Endometrial microvascular endothelial cells (primary cell): ENCODE data around the gene NAP1L4. TPM values are rescaled to one million over a fixed set of nuclear protein-coding genes. Genes with fewer than 3 reads are reported as not detected.

Source experiments
- in situ Hi-C: cut with HindIII; loops from 2 replicates; pipeline ENCODE4 v1.10.0; 2017; ENCODE audit warnings: low sequenced_read_pairs, low pct_unique_long_range_greater_than_20kb; ENCODE audit errors: inconsistent ontology term
- total RNA-seq: library from RNA; depleted of rRNA; stranded (reverse); fragments of >200 nt; gene quantifications from one replicate; pipeline ENCODE4 v1.2.3, GENCODE V29; 2015; ENCODE audit errors: inconsistent ontology term

The NAP1L4 gene, protein sequence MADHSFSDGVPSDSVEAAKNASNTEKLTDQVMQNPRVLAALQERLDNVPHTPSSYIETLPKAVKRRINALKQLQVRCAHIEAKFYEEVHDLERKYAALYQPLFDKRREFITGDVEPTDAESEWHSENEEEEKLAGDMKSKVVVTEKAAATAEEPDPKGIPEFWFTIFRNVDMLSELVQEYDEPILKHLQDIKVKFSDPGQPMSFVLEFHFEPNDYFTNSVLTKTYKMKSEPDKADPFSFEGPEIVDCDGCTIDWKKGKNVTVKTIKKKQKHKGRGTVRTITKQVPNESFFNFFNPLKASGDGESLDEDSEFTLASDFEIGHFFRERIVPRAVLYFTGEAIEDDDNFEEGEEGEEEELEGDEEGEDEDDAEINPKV
- total RNA-seq = 145 TPM

DNA sequence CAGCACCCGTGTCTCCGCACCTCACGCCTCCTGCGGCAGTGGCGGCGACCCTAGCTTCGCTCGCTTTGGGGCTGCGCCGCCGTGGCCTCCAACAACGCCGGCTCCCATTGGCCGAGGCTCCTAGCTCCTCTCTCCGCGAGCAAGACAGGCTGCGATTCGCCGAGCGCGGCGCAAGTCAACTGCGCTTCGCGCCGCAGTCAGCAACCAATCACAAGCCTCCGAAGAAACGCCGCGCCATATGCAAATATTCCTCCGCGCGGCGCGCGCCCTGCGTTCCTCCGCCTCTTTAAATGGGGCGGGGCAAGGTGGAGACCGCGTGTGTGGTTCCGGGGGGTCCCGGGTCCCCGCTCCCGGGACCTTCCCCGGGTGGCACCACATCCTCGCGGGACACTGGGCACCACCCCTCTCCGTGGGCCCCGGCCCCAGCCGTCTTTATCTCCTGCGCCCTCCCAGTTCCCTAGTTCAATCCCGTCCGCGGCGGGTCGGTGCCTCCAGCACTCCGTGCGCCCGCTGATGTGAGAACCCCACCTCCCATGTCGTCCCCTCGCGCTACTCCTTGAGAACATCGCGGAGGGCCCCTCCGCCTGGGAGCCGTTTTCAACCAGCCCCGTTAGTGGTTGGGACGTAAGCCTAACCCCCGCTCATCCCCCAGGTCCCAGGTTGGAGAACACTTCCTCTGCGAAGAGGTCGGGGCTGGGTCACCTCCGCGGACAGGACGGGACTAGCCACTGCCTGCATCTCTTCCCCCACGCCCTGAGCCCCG is at the start of gene NAP1L4:
Gene NAP1L4, minus strand, starts transcription at position 96 of the 763 bp plus-strand sequence. CDS start 13,109 bp downstream, outside the sequence.
- in situ Hi-C loops = no loop called here

DNA sequence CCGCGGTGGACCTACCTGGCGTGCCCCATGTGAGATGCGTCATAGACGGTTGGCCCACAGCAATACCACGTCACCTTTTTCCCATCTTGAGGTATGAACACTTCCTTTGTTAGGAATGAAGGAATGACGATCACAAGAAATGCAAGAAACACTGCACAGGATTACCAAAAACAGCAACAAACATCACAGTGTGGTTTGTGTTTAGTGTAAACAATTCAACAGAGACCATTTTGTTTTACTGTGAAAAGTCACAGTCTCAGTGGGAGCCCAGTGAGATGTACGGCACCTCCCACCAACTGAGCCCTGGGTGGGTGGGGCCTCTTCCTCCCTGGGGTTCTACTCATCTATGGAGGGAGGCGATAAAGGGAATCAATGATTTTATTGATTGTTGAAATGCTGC is 48.8 kb upstream of the NAP1L4 start:
- in situ Hi-C loops = no loop called here

DNA sequence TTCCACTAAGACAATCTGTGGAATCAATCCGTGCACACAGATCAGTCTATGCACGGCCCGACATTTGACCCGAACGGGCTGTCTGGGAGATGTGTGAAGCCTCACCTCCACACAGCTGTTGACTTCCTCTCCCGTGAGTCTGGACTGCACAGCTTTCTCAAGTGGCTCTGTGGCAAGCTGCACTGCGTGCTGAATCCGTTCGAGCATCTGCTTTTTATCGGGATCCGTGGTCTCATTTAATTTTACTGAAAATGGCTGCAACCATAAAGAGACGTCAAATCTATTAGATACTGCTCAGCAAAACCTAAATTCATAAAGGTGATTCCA is 45.8 kb upstream of the NAP1L4 start:
- in situ Hi-C loops = no loop called here

DNA sequence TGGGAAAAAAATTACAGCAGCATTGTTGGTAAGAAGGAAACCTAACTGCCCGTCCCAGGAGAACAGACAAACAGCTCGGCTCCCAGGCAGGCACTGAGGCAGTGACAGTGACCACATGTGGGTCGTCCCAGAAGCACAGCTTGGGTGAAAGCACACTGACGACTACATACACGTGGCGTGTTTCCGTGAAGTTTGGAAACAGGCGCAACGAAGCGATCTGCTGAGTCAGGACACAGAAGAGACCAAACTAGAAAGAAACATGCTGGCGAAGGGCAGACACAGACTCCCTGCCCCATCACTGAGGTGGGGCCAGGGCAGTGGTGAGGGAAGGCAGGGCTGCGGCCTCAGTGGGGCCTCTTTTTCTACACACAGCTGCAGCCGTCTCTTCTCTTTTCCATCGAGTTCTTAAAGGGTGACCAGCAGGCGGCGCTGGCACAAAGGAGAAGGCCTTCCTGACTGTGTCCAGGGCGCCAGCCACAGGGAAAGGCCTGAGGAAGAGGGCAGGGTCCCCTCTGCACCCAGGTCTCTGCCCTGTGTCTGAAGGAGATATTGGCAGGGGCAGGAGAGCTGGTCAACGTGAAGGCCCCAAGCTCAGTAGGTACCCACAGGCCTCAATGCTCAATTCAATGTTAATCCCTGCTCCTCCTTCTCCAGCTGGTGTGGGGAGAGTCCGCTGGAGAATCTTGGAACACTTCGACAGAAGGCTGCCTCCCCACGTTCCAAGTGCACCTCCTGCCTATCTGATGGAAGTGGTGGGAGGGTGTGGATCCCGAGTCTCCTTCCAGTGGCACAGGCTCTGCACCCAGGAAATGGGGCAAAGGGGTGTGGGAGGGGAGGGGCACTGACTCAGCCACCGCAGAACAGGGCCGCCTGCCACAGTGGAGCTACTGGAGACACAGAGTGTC is 45.2 kb upstream of the NAP1L4 start:
- in situ Hi-C loops = no loop called here

DNA sequence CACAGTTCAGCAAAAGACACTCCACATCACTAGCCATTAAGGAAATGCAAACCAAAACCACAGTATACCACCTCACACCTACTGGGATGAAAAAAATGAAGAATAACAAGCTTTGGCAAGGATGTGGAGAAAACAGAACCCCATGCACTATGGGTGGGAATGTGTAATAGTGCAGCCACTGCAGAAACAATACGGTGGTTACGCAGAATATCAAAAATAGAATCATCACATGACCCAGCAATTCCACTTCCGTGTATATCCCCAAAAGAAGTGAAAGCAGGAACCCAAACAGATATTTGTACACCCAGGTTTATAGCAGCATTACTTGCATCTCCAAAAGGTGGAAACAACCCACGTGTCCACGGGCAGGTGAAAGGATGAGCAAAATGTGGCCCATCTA is 44.3 kb upstream of the NAP1L4 start:
- in situ Hi-C loops = no loop called here

DNA sequence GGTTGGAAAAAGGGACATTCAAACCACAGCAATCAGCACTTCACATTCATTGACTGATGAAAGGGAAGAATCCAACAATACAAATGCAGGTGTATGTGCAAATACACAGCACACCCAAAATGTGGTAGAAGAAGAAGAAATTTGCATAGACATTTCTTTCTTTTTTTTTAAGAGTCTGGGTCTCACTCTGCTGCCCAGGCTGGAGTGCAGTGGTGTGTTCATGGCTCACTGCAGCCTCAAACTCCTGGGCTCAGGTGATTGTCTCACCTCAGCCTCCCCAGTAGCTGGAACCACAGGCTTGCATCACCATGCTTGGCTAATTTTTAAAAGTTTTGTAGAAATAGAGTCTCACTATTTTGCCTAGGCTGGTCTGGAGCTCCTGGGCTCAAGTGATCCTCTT is 43.2 kb upstream of the NAP1L4 start:
- in situ Hi-C loops = no loop called here

DNA sequence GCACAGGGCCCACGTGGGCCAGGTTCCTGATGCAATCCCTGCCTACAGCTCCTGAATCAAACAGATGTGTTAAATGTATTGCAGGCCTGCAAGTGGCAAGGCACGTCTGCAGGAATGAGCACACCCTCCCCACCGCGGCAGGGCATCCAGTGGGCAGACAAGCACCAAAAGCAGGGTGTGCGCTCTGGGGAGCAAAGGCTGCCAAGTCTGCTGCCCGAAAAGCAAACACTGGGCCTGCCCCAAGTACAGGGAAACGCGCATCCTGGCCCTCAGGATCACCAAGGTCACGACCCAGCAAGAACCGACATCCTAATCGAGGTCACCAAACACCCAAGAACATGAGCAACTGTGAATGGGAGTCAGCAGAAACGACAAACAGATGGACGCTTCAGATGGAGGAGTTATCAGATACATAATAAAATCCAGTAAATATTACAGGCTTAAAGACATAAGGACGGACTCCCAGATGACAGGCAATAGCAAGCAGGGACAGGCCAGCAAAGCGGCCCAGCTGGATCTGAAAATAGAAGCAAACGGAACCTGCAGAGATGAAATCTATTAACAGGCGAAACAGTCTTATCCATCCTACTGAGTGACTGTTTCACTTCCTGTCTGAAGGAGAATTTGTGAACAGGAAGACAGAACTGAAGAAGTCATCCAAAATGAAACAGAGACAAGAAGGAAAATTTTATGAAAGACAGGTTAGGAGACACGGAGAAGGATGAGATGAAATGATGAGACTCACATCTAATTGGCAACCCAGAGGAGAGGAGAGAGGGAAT is 38.4 kb upstream of the NAP1L4 start:
- in situ Hi-C loops = no loop called here

DNA sequence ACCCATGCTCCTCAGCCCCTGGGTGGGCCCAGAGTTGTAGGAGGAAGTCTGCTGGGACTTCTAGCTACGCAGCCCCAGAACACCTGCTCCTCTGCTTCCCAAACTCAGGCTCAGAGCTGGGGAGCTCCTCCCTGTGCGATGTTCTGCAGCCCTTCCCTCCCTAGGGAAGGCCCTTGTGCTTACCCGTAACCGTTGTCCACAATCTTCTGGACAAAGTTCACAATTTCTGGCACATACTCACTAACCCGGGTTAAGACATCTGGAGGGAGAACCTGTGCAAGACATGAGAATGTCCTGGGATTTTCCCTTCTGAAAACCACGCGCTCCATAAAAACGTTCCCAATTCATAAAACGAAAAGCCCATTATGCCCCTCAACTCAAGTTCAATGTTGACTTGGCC is 36.7 kb upstream of the NAP1L4 start:
- in situ Hi-C loops = no loop called here

DNA sequence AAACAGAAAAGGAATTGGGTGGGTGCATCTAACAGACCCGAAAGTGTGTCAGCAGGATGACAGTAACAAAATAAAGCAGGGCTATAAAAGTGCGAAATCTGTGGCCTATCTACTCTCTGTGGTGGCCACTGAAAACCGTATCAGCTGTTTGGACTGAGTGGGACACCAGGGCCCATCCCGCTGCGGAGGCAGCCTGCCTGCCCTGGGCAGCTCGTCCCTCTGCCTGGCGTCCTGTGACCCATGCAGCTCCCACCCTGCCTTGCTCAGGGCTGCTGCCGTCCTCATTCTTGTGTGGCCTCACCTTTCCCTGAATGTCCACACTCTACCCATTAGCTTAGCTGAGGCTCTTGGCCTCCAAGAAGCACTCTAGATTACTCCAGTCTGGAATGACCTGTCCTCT is 34.7 kb upstream of the NAP1L4 start:
- in situ Hi-C loops = no loop called here

DNA sequence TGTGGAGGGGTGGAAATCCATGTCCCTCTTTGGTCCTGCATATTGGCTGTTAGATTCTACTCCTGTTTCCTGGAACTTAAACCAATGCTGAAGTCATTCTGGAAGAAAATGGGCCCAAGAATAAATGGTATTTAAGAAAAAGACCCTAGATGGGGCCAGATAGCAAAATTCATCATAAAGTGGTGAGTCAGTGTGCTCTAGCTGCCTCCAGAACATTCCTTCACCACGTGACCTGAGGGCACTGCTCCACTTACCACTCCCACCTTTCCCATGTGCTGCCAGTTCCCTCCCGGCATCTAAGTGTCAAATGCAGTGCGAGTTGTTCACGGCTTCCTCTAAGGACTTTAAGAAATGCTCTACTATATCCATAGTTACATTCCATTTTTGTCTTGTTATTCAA is 30.9 kb upstream of the NAP1L4 start:
- in situ Hi-C loops = no loop called here

DNA sequence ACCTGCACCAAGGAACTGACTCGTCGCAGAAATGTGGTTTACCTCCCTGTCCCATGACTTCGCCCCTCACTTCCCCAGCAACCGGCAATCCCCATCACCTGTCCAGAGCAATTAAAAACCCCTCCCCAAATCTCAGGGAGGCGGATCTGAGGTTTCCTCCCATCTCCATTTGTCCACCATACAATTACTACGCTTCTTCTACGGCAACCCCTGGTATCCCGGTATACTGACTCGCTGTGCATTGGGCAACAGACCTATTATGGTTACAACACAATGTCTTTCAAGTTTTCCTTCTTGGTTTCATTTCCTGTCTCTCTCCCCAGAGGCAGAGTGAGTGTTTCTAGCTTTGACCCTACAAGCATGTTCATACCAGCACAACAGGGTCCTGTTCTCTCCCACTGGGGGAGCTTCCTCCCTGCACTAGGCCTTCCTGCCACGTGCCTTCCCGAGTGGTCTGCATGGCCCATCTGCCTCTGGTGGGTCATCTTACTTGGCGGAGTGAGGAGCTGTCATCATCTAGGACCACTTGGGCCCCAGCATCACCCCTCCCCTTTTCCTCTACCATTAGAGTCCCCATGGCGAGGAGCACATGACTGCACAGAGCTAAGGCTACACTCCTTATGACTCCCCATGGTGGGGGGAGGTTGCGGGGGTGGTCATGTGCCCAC is 30.3 kb upstream of the NAP1L4 start:
- in situ Hi-C loops = no loop called here

DNA sequence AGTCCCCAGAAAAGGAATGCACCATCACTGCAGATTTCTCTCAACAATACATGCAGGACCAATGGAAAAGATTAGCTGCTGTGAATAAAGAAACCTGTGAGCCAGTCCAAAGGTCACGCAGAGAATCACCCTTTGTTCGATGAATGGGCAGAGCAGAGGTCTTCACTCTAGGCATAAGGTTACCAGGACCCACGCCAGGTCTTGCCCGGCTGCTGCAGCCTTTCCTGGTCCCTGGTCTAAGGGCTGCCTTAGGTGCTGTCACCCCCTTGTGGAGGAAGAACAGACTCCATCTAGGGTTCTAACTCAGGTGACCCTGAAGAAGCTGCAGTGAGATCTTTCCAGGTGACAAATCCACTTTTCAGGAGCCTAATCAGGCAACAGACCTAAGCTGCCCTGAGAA is 29.0 kb upstream of the NAP1L4 start:
- in situ Hi-C loops = no loop called here

DNA sequence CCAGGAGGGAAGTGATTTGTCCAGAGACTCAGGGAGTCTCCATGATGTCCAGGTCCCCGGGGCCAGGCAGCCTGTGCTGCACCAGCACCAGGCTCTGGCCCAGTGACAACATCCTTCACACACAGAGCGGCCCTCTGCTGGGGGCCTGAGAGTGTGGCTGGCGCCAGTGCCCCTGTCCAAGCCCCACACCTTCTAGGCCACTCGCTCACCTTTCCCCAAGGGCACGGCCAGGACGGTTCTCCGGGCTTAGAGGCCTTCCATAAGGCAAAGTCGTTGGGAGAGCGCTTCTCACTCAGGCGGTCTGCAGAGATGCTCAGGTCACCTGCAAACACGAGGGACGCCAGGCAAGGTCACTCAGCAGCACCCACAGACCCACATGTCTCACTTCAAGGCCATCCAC is 27.9 kb upstream of the NAP1L4 start:
- in situ Hi-C loops = no loop called here

DNA sequence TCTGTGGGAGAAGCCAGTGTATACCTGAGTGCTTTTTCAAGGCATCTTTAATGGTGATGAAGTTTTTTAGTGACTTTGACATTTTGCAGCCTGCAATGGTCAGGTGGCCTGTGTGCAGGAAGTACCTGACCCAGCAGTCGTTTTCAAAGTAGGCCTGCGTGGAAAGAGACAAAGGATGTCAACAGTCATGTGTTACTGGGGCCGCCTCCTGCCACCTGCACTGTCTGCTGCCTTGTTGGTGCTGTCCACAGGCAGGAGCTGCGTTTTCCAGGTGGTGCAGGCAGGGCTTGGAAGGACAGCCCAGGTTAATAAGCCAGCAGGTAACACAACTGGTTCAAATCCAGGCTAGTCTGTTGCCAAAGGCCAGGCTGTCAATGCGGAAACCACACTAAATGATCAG is 26.5 kb upstream of the NAP1L4 start:
- in situ Hi-C loops = no loop called here

DNA sequence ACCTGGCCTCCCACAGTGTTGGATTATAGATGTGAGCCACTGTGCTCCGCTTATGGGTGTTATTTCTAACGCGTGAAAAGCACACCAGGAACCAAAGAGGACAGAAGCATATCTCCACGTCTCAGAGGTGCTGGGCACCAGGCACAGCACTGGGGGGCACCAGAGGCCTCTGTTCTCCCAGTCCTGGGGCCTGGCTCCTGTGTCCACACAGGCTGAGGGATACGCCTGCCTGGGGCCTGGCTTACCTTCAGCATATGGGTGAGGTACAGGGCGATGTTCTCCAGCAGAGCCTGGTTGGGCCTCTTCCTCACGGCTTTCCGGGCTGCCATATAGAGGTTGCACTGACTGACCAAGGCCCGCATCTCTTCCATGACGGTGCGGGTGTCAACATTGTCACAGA is 24.7 kb upstream of the NAP1L4 start:
- in situ Hi-C loops = no loop called here

DNA sequence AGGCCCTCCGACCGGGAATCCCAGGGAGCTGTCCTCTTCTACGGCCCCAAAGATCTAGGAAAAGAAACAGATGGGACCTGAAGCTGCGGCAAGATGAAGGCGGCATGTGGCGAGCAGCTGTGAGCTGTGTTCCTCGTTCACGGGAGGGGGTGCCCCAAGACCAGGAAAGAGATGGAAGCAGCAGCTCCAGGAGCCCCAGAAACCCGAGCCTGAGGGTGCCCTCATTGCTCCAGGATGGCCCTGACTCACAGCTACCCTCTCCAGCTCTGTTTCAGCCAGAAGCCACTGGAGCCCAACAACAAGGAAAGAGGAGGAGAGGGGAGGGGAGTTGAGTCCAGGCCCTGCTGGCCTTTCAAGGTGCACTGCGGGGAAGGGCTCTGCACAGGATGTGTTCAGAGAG is 23.7 kb upstream of the NAP1L4 start:
- in situ Hi-C loops = no loop called here

DNA sequence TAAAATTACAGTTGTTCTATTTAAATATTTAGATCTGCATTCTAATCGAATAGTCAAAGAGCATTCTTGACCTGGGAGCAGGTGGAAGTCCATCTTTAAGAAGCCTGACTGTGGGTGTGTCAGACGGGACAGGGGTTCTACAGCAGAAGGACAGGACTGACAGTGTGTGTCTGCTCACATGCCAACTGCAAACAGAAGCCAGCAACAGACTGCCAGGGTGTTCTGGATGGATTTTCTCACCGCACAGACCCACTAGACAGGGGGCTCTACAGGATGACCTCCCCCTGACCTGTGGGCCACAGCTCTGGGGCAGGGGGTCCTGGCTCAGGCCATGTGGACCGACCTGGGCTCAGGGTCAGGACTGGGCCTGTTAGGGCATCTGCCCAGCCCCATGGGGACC is 22.8 kb upstream of the NAP1L4 start:
- in situ Hi-C loops = no loop called here
